GM12891 (cell line): ENCODE data around the gene ASB15.

Source experiments
- POLR2A ChIP-seq: IDR thresholded peaks from 2 replicates; pipeline ENCODE4 v1.6.1; 2011; ENCODE audit warnings: low read depth, low read length, control low read depth
- POLR2AphosphoS5 ChIP-seq: IDR thresholded peaks from 2 replicates; pipeline ENCODE4 v1.6.1; 2011; ENCODE audit warnings: low read depth, low read length, control low read depth
- POU2F2 ChIP-seq: IDR thresholded peaks from 2 replicates; pipeline ENCODE4 v1.6.1; 2011; ENCODE audit warnings: low read depth, mild to moderate bottlenecking, control low read depth, low read length, moderate library complexity
- SPI1 ChIP-seq: IDR thresholded peaks from 2 replicates; pipeline ENCODE4 v1.6.1; 2011; ENCODE audit warnings: low read depth, low read length, control low read depth
- TAF1 ChIP-seq: IDR thresholded peaks from 2 replicates; pipeline ENCODE4 v1.6.1; 2011; ENCODE audit warnings: low read depth, low read length, control low read depth

- TF ChIP-seq TAF1 (no peak), SPI1 (no peak), POLR2AphosphoS5 (no peak), POLR2A (no peak), POU2F2 (no peak)
Measured at GRCh38 chr7:123604739-123605138, 3.1 kb downstream of the ASB15 start.
